MCF 10A (cell line): ENCODE results near the gene ZBTB7C. TPM values are rescaled to one million over a fixed set of nuclear protein-coding genes. Genes with fewer than 3 reads are reported as not detected.

Source experiments
- BruUV-seq: library from RNA; stranded (reverse); fragments of 400-500 nt; replicated peaks from 2 replicates; lab custom pipeline; 2021; lab: Mats Ljungman, UMichigan
- CTCF ChIA-PET: fragments of 300-600 bp; sonication (Branson Sonifier 250); formaldehyde crosslinking; extraction: SDS; loops from one replicate; lab custom pipeline; 2021; ENCODE audit warnings: antibody characterized with exemption, inconsistent platforms; lab: Yijun Ruan, JAX
- POLR2A ChIA-PET: fragments of 300-600, 350-650 bp; sonication (Branson Sonifier 250); formaldehyde crosslinking; extraction: SDS; loops from one replicate; lab custom pipeline; 2020; ENCODE audit warnings: antibody characterized with exemption, inconsistent platforms; lab: Yijun Ruan, JAX
- DNase-seq: peaks from one replicate; pipeline ENCODE4 v3.0.0-alpha.2; 2018; ENCODE audit not compliant: unreplicated experiment
- H3K27ac Mint-ChIP-seq: one replicate; pipeline ENCODE4 v1.8.0; 2022; ENCODE audit warnings: mild to moderate bottlenecking, low read depth, mixed read lengths; ENCODE audit not compliant: unreplicated experiment
- H3K27me3 Mint-ChIP-seq: one replicate; pipeline ENCODE4 v1.8.0; 2022; ENCODE audit warnings: mixed read lengths; ENCODE audit not compliant: insufficient read depth, unreplicated experiment
- H3K36me3 Mint-ChIP-seq: one replicate; pipeline ENCODE4 v1.8.0; 2022; ENCODE audit warnings: mild to moderate bottlenecking, moderate library complexity, mixed read lengths; ENCODE audit not compliant: insufficient read depth, unreplicated experiment
- H3K4me1 Mint-ChIP-seq: one replicate; pipeline ENCODE4 v1.8.0; 2022; ENCODE audit warnings: mixed read lengths; ENCODE audit not compliant: insufficient read depth, unreplicated experiment
- H3K4me3 Mint-ChIP-seq: one replicate; pipeline ENCODE4 v1.8.0; 2022; ENCODE audit warnings: mild to moderate bottlenecking, moderate library complexity, mixed read lengths; ENCODE audit not compliant: unreplicated experiment
- H3K9me3 Mint-ChIP-seq: one replicate; pipeline ENCODE4 v1.8.0; 2022; ENCODE audit warnings: mixed read lengths; ENCODE audit not compliant: unreplicated experiment
- CTCF ChIP-seq: fragments of 200-600 bp; IDR thresholded peaks from one replicate; pipeline ENCODE4 v1.8.0; 2022; ENCODE audit warnings: antibody characterized with exemption, mild to moderate bottlenecking; ENCODE audit not compliant: unreplicated experiment
- intact Hi-C: fragments of 100-400 bp; cut with micrococcal nuclease; formaldehyde crosslinking; loops from 2 replicates; pipeline ENCODE4 v1.14.1; 2022
- total RNA-seq: library from RNA; stranded (reverse); gene quantifications from 2 replicates; pipeline ENCODE4 v1.2.3, GENCODE V29; 2022

ZBTB7C gene
- total RNA-seq, 1 experiment from 2014 or later = 0.42 TPM

GRCh38 chr18:48310999-48311398 lies 98.2 kb downstream of the ZBTB7C start:
- no peaks in the 10 kb centered on the region for H3K36me3 Mint-ChIP-seq
- no TSS peak for BruUV-seq
- H3K4me1 Mint-ChIP-seq = no peaks in the 10 kb centered on the region
- intact Hi-C loops = no loop called here
- POLR2A ChIA-PET = no interaction called here
- H3K27ac Mint-ChIP-seq = no peak overlapping the region
- no peak for DNase-seq
- H3K9me3 Mint-ChIP-seq = no peaks in the 10 kb centered on the region
- no peak overlapping the region for H3K4me3 Mint-ChIP-seq
- no peaks in the 10 kb centered on the region for H3K27me3 Mint-ChIP-seq
- TF ChIP-seq CTCF = no peak
- CTCF ChIA-PET = interaction anchor here (0.6 kb wide), 1 partner anchor 14 kb away, joined by 4 read pairs; no protein-coding TSS in a partner anchor

- intact Hi-C loops = no loop called here
- no peak for TF ChIP-seq CTCF
- Mint-ChIP-seq H3K4me3 (no peak overlapping the region), H3K9me3 (no peaks in the 10 kb centered on the region), H3K27me3 (no peaks in the 10 kb centered on the region), H3K4me1 (no peaks in the 10 kb centered on the region), H3K36me3 (no peaks in the 10 kb centered on the region), H3K27ac (no peak overlapping the region)
- CTCF ChIA-PET = interaction anchor here (0.6 kb wide), 3 partner anchors 15 to 26 kb away, joined by 3 to 4 read pairs (median 4); no protein-coding TSS in a partner anchor
- BruUV-seq = no TSS peak
- POLR2A ChIA-PET = no interaction called here
- no peak for DNase-seq
Measured at GRCh38 chr18:48310353-48310752, 98.8 kb downstream of the ZBTB7C start.

GRCh38 chr18:48308755-48309575 lies 100.2 kb downstream of the ZBTB7C start:
- BruUV-seq = no TSS peak
- POLR2A ChIA-PET = no interaction called here
- no peak for DNase-seq
- intact Hi-C loops = no loop called here
- Mint-ChIP-seq H3K36me3 (no peaks in the 10 kb centered on the region), H3K4me1 (no peaks in the 10 kb centered on the region), H3K4me3 (no peak overlapping the region), H3K27ac (no peak overlapping the region), H3K27me3 (no peaks in the 10 kb centered on the region), H3K9me3 (no peaks in the 10 kb centered on the region)
- CTCF ChIA-PET = interaction anchor here (0.6 to 0.7 kb wide), 2 partner anchors 122 to 269 kb away, joined by 3 read pairs; no protein-coding TSS in a partner anchor
- TF ChIP-seq CTCF = no peak

- BruUV-seq = no TSS peak
- no peak overlapping the region for H3K4me3 Mint-ChIP-seq
- intact Hi-C loops = no loop called here
Measured at GRCh38 chr18:48308027-48308635, 101.1 kb downstream of the ZBTB7C start.

More at GRCh38 chr18:48308027-48308635, 101.1 kb downstream of the ZBTB7C start:
- CTCF ChIA-PET = no interaction called here
- no peak for DNase-seq
- no peaks in the 10 kb centered on the region for H3K9me3 Mint-ChIP-seq
- no peak for TF ChIP-seq CTCF
- POLR2A ChIA-PET = no interaction called here
- H3K4me1 Mint-ChIP-seq = no peaks in the 10 kb centered on the region
- H3K27me3 Mint-ChIP-seq = no peaks in the 10 kb centered on the region
- H3K27ac Mint-ChIP-seq = no peak overlapping the region
- no peaks in the 10 kb centered on the region for H3K36me3 Mint-ChIP-seq
